ENCODE measurements around the gene PEF1.

DNA sequence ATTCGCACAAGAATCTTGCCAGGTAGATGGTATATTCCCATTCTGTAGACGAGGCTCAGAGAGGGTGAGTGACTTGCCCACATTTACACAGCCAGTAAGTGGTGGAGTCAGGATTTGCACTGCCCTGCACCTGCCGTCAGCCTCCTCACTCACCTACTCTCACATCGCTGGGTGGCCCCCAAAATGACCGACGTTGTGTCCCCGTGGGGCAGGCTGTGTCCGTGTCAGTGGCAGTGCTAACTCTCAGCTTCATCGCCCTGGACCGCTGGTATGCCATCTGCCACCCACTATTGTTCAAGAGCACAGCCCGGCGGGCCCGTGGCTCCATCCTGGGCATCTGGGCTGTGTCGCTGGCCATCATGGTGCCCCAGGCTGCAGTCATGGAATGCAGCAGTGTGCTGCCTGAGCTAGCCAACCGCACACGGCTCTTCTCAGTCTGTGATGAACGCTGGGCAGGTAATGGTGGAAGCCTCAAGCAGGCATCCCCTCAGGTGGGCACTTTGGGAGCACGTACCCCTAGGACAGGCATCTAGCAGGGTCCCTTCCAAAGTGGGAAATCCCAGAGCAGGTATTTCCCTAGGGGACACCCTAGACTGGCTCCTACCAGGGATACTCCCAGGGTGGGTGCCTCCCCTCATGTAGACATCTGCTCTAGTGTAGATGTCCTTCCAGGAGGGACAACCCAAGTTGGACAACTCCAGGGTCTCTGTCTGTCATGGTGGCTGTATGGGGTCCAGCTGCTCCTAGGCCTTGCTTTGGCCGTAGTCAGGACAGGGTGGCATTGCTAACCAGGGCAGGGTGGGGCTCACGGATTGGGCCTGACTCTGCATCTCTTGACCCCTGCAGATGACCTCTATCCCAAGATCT lies 23.8 kb downstream of the PEF1 start:
- TF ChIP-seq EZH2 (IDR thresholded peaks at IDR 0.05; ENCODE audit: low read depth, unreplicated experiment), result no peak
- TF ChIP-seq, protein P1, sequence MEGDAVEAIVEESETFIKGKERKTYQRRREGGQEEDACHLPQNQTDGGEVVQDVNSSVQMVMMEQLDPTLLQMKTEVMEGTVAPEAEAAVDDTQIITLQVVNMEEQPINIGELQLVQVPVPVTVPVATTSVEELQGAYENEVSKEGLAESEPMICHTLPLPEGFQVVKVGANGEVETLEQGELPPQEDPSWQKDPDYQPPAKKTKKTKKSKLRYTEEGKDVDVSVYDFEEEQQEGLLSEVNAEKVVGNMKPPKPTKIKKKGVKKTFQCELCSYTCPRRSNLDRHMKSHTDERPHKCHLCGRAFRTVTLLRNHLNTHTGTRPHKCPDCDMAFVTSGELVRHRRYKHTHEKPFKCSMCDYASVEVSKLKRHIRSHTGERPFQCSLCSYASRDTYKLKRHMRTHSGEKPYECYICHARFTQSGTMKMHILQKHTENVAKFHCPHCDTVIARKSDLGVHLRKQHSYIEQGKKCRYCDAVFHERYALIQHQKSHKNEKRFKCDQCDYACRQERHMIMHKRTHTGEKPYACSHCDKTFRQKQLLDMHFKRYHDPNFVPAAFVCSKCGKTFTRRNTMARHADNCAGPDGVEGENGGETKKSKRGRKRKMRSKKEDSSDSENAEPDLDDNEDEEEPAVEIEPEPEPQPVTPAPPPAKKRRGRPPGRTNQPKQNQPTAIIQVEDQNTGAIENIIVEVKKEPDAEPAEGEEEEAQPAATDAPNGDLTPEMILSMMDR (conservative IDR thresholded peaks at IDR 0.05; ENCODE audit: low read depth in 2 of 2), result no peak
- TF ChIP-seq POLR2AphosphoS5 (IDR thresholded peaks at IDR 0.05; ENCODE audit: low read depth), result no peak
- no peak for TF ChIP-seq CREB1 (CRISPR knock-in tag; IDR thresholded peaks at IDR 0.05; ENCODE audit: low read depth)
- TF ChIP-seq JUNB (IDR thresholded peaks at IDR 0.05; ENCODE audit: unreplicated experiment), result no peak
- TF ChIP-seq EZH2phosphoT487 (IDR thresholded peaks at IDR 0.05; ENCODE audit: unreplicated experiment), result no peak
- TF ChIP-seq, protein P2, sequence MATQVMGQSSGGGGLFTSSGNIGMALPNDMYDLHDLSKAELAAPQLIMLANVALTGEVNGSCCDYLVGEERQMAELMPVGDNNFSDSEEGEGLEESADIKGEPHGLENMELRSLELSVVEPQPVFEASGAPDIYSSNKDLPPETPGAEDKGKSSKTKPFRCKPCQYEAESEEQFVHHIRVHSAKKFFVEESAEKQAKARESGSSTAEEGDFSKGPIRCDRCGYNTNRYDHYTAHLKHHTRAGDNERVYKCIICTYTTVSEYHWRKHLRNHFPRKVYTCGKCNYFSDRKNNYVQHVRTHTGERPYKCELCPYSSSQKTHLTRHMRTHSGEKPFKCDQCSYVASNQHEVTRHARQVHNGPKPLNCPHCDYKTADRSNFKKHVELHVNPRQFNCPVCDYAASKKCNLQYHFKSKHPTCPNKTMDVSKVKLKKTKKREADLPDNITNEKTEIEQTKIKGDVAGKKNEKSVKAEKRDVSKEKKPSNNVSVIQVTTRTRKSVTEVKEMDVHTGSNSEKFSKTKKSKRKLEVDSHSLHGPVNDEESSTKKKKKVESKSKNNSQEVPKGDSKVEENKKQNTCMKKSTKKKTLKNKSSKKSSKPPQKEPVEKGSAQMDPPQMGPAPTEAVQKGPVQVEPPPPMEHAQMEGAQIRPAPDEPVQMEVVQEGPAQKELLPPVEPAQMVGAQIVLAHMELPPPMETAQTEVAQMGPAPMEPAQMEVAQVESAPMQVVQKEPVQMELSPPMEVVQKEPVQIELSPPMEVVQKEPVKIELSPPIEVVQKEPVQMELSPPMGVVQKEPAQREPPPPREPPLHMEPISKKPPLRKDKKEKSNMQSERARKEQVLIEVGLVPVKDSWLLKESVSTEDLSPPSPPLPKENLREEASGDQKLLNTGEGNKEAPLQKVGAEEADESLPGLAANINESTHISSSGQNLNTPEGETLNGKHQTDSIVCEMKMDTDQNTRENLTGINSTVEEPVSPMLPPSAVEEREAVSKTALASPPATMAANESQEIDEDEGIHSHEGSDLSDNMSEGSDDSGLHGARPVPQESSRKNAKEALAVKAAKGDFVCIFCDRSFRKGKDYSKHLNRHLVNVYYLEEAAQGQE (IDR thresholded peaks at IDR 0.05; ENCODE audit: unreplicated experiment), result no peak
- no peak for TF ChIP-seq ZNF331 (CRISPR knock-in tag; IDR thresholded peaks at IDR 0.05; ENCODE audit: low read depth)
- TF ChIP-seq, protein P3, sequence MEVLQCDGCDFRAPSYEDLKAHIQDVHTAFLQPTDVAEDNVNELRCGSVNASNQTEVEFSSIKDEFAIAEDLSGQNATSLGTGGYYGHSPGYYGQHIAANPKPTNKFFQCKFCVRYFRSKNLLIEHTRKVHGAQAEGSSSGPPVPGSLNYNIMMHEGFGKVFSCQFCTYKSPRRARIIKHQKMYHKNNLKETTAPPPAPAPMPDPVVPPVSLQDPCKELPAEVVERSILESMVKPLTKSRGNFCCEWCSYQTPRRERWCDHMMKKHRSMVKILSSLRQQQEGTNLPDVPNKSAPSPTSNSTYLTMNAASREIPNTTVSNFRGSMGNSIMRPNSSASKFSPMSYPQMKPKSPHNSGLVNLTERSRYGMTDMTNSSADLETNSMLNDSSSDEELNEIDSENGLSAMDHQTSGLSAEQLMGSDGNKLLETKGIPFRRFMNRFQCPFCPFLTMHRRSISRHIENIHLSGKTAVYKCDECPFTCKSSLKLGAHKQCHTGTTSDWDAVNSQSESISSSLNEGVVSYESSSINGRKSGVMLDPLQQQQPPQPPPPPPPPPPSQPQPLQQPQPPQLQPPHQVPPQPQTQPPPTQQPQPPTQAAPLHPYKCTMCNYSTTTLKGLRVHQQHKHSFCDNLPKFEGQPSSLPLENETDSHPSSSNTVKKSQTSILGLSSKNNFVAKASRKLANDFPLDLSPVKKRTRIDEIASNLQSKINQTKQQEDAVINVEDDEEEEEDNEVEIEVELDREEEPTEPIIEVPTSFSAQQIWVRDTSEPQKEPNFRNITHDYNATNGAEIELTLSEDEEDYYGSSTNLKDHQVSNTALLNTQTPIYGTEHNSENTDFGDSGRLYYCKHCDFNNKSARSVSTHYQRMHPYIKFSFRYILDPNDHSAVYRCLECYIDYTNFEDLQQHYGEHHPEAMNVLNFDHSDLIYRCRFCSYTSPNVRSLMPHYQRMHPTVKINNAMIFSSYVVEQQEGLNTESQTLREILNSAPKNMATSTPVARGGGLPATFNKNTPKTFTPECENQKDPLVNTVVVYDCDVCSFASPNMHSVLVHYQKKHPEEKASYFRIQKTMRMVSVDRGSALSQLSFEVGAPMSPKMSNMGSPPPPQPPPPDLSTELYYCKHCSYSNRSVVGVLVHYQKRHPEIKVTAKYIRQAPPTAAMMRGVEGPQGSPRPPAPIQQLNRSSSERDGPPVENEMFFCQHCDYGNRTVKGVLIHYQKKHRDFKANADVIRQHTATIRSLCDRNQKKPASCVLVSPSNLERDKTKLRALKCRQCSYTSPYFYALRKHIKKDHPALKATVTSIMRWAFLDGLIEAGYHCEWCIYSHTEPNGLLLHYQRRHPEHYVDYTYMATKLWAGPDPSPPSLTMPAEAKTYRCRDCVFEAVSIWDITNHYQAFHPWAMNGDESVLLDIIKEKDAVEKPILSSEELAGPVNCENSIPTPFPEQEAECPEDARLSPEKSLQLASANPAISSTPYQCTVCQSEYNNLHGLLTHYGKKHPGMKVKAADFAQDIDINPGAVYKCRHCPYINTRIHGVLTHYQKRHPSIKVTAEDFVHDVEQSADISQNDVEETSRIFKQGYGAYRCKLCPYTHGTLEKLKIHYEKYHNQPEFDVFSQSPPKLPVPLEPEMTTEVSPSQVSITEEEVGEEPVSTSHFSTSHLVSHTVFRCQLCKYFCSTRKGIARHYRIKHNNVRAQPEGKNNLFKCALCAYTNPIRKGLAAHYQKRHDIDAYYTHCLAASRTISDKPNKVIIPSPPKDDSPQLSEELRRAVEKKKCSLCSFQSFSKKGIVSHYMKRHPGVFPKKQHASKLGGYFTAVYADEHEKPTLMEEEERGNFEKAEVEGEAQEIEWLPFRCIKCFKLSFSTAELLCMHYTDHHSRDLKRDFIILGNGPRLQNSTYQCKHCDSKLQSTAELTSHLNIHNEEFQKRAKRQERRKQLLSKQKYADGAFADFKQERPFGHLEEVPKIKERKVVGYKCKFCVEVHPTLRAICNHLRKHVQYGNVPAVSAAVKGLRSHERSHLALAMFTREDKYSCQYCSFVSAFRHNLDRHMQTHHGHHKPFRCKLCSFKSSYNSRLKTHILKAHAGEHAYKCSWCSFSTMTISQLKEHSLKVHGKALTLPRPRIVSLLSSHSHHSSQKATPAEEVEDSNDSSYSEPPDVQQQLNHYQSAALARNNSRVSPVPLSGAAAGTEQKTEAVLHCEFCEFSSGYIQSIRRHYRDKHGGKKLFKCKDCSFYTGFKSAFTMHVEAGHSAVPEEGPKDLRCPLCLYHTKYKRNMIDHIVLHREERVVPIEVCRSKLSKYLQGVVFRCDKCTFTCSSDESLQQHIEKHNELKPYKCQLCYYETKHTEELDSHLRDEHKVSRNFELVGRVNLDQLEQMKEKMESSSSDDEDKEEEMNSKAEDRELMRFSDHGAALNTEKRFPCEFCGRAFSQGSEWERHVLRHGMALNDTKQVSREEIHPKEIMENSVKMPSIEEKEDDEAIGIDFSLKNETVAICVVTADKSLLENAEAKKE (CRISPR knock-in tag; IDR thresholded peaks at IDR 0.05), result no peak
- no peak for TF ChIP-seq STAT1 (IDR thresholded peaks at IDR 0.05; ENCODE audit: unreplicated experiment)
- TF ChIP-seq, protein P4, sequence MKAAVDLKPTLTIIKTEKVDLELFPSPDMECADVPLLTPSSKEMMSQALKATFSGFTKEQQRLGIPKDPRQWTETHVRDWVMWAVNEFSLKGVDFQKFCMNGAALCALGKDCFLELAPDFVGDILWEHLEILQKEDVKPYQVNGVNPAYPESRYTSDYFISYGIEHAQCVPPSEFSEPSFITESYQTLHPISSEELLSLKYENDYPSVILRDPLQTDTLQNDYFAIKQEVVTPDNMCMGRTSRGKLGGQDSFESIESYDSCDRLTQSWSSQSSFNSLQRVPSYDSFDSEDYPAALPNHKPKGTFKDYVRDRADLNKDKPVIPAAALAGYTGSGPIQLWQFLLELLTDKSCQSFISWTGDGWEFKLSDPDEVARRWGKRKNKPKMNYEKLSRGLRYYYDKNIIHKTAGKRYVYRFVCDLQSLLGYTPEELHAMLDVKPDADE (IDR thresholded peaks at IDR 0.05), result no peak
- no peak for TF ChIP-seq ZNF114 (CRISPR knock-in tag; IDR thresholded peaks at IDR 0.05)
- TF ChIP-seq NANOG (IDR thresholded peaks at IDR 0.05; ENCODE audit: borderline replicate concordance), result no peak

Data from GM23338 (cell line).